GM21390 (cell line): ENCODE data around the gene TTC7B.
"Not testable (repeated sequence)": the region's sequence is repeated elsewhere in the genome, so short reads cannot be mapped to it uniquely, and the experiment has no call there.

ENCODE experiments used
- ATAC-seq: cut with Tn5 transposase; IDR thresholded peaks from one replicate; pipeline ENCODE4 v1.9.1; 2021; ENCODE audit not compliant: unreplicated experiment

The TTC7B gene

DNA sequence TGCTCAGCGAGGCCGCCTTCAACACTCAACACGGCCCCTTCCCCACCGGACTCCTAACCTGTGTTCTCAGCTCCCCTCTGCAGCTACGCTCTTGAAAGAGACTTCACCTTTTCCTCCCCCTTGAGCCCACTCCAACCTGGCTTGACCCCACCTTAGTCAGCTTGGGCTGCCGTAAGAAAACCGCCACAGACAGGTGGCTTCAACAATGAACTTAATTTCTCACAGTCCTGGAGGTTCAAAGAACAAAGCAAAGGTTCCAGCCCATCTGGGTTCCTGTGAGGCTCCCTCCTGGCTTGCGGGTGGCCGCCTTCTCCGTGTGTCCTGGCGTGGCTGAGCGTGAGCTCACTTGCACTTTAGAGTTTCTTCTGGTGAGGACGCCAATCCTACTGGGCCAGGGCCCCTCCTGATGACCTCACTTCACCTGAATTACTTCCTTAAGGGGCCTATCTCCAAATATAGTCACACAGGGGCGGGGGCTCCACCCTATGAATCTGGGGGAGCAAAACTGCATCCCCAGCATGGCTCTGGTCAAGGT lies 280.6 kb downstream of the TTC7B start:
- ATAC-seq, result no peak

DNA sequence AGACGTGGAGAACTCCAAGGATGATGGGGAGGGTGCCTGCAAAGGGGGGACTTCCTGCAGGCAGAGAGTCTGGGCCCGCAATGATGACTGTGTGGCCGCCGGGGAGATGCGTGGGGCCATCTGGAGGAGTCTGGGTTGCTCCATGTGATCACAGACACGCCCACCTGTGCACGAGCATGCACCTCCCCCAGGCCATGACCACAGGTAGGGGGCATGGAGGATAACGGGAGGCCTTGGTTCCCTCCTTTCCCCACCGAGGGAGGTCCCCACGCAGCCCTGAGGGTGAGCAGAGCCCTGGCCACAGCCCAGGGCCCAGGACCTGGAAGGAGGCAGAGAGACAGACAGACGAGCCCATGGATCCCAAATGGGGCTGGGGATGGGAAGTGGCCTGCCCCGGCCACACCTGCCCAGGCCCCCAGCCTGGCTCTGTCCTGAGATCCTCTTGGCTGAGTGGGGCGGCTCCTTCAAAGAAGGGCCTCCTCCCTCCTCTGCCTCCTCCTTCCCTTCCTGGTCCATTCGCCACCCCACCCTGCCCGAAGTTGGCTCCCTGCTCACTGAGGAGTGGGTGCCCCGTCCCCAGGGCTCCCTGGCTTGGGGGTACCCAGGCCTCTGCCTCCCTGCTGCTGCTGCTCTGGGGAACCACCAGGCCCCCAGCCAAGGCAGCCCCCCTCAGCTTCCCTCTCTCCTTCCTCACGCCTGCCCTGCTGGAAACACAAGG lies 281.2 kb downstream of the TTC7B start:
- ATAC-seq, result no peak

DNA sequence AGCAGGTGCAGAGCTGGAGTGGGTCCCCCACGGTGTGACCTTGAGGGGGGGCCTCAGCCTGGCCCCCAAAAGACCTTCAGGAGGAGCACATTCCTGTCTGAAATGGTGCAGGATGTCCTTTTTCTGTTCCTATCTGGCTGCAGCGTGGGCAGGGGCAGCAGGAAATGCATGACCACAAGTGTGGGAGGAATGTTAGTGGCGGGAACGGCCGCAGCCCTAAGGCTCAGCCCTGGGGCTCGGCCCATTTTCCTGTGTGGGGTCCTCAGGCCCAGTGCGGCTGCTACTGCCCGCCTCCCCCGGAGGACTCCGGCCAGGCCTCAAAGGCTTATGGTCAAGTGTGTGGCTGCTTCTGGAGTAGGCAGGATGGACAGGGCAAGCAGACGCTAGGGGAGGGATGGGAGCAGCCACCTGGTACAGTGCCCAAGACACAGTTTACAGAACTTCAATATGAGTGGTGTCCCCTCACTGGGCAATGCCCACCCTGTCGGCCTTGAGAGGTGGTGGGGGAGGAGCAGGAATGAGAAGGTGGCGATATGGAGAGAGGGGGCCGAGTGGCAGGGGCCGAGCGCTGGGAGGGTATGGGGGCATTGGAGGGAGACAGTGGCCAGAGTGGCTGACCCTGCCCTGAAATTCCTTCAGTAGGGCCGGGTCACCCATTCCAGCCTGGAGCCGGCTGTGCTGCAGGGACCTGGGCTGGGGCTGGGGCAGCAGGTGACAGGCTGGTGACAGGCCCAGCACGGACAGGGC lies 282.0 kb downstream of the TTC7B start:
- no peak for ATAC-seq

DNA sequence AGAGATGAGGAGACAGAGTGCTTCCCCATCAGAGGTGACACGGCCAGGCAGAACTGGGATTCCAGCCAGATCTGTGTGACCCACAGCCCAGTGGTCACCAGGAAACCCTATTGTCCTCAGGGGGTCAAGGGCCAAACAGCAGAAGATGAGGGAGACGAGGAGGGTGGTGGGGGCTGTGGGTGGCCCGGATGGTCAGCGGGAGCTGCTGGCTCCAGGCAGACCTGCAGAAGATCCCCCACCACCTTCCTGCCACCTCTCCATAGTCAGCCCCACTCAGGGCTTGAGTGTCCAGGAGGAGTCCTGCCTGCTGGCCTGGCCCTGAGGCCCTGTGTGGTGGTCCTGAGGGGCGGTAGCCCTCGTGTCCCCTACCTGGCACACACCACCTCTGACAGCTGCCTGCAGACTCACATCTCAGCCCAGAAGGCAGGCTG lies 282.6 kb downstream of the TTC7B start:
- ATAC-seq, result no peak

DNA sequence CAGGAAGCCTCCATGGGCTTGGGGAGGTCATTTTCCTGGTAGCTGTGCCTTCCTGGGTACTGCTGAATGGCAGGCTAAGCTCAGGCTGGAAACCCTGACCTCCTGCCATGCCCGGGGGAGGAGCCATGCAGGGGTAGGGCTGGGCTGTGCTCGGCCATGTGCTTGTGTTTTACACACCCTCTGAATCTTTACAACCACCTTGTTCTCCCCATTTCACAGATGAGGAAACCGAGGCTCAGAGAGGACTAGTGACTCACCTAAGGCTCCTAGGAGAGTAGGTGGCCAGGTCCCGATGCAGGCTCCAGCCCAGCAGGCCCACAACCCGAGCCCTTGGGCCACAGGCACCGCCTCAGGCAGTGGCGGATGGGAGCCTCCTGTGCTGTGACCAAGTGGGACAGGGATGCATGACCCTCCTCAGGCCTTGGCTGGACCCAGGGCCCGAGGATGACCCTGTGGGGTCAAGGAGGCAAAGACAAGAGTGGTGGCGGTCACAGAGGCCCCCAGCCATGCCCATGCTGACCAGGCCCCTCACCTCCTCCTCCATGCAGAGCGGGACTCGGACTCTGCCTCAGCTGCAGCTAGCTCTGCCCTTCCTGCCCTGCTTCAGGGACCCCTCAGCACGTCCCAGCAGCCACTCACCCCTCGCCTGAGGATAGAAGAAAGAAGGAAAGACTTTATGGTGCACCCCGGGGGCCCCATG lies 283.3 kb downstream of the TTC7B start:
- ATAC-seq, result no peak

DNA sequence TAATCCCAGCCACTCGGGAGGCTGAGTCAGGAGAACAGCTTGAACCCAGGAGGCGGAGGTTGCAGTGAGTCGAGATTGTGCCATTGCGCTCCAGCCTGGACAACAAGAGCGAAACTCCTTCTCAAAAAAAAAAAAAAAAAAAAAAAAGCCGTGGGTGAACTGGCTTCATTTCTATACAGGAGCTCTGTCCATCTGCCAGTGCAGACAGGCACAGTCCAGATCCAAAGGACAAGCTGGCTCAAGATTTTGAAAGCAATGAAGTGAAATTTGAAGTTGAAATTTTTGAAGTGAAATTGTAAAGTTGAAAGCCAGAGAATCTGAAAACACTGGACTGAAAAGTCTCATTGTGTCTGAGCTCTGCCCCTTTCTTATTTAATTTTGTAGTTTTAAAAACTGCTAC lies 284.7 kb downstream of the TTC7B start:
- no peak for ATAC-seq

DNA sequence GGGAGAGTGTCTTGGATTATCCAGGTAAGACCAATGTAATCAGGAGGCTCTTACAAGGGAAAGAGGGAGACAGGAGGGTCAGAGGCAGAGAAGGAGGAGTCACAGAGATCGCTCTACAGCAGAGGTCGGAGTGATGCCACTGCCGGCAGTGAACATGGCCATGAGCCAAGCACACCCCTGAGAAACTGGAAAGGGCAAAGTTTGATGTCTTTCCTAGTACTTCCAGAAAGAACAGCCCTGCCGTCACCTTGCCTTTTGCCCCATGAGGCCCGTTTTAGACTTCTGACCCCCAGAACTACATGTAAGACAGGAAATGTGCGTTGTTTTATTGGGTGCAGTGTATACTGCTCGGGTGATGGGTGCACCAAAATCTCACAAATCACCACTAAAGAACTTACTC lies 285.7 kb downstream of the TTC7B start:
- no peak for ATAC-seq

DNA sequence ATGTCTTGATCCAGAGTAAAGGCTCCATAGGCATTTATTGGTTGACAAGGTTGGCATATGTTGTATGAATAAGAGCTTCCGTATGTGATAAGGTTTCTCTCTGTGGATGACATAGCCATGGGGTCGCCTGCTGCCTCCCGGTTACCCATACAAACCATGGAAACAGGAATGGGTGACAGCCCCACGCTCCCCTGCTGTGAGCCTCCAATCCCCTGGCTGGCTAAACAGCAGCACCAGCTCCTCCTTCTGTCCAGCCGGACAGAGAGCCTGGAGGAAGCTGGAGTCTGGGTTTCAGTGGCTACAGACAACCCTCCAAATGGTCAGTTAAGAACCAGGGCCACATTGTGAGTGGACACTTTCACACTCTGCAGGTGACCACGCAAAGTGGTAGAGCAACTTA lies 288.3 kb downstream of the TTC7B start:
- ATAC-seq, result no peak

DNA sequence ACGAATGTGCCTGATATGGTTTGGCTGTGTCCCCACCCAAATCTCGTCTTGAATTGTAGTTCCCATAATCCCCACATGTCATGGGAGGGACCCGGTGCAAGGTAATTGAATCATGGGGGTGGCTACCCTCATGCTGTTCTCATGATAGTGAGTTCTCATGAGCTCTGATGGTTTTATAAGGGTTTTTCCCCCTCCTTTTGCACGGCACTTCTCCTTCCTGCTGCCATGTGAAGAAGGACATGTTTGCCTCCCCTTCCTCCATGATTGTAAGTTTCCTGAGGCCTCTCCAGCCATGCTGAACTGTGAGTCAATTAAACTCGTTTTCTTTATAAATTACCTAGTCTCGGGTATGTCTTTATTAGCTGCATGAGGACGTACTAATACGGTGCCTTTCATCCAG lies 289.7 kb downstream of the TTC7B start:
- not testable (repeated sequence) for ATAC-seq

DNA sequence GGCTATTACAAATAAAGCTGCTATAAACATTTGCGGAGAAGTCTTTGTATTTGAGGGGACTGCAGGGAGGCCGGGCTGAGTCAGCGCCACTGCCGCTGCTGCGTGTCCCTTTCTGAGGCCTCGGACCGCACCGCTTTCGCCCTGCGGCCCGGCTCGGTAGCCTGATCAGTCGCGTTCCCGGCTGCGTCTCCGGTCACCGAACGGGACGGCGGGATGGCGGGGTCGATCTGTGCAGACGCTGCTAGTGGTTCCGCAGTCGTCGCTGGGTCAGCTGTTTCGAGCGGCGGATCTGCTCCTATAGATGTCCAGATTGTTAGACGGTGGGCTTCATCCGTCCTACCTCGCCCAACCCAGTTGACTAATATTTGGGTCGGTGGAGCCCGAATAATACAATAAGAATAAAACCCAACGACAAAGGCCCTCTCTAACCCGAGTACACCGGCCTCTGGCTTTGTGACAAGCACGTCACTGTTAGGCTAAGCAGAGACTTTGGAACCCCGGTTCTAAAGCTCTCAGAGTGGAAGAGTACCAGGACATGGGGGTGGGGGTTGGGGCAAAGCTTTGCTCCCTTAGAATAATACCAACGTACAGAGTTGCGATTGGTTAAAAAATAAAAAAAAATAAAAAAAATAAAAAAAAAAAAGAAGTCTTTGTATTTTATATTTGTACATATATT lies 290.7 kb downstream of the TTC7B start:
- not testable (repeated sequence) for ATAC-seq

DNA sequence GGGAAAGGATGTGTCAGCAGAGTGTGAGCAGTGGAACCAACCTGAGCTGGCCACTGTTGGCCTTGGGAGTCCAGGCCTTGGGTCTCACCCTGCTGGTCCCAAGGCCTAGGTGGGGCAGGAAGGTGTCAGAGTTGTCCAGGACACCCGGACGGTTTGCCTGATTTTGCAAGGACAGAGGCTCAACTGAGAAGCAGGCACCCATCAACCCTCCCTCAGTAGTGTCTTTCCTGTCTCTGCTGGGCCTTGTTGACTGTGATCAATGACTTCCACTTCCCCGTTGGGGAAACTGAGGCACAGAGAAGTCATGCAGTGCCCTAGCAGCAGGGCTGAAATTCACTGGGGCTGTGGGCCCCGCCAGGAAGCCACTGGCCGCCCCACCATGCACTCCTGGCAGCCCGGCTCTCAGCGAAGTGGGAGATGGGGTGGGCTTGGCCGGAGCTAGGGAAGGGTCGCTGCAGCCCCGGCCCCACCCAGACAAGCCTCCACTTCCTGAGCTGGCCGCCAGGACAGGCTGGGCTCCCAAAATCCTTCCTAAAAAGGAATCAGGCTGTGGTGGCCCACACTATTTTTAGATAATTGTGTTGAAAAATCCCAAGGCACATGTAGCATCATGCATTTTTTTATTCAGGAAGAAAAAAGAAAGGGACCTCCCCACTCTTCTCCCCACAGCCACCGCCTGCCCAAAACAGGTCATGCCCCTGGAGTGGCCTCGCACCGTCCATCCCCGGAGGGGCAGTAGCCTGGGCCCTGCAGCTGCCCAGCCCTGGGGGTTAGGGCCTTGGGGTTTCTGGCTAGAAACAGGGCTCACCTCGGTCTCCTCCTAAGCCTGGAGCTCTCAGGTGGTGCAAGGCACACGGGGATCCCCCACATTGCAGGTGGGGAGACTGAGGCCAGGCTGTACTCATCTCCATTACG lies 292.0 kb downstream of the TTC7B start:
- ATAC-seq, result no peak

DNA sequence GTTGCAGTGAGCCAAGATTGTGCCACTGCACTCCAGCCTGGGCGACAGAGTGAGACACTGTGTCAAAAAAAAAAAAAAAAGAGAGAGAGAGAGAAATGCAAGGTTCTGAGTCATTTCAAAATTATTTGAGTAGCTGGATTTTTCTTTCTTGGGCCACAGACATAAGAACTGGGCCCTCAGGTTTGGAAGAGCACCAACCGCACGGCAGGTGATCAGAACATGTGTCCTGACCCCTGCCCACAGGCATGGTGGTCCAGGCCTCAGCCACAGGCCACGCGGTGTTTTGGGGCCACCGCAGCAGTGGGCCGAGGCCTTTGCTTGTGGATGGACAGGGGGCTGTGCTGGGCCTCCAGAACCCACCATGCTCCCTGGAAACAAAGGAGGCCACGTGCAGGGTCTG lies 292.7 kb downstream of the TTC7B start:
- no peak for ATAC-seq

DNA sequence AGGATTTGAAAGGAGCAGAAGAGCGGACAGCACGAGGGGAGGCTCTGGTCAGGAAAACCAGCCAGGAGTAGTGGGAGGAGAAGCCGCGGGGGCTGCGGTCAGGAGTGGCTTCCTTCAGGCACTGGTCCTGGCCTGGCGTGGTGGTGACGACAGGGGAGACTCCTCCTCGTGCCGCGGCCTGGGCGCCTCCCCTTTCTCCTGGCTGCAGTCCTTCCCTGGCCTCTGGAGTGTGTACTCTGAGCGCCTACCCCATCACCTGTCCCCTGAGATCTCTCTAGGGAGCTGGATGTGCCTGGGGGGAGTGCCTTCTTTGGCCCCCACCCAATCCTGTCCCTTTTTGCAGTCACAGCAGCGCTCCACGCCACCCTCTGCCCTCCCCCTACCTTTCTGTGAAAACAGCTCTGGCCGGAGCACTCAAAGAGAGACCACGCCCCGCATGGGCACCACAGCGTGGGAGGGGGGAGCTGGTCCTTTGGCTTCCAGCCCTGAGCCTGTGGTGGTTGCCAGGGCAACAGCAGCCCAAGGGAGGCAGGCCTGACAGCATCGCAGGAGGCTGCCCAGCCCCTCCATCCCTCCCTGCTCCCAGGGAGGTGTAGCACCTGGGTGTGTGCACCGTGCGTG lies 293.5 kb downstream of the TTC7B start:
- ATAC-seq, result no peak

DNA sequence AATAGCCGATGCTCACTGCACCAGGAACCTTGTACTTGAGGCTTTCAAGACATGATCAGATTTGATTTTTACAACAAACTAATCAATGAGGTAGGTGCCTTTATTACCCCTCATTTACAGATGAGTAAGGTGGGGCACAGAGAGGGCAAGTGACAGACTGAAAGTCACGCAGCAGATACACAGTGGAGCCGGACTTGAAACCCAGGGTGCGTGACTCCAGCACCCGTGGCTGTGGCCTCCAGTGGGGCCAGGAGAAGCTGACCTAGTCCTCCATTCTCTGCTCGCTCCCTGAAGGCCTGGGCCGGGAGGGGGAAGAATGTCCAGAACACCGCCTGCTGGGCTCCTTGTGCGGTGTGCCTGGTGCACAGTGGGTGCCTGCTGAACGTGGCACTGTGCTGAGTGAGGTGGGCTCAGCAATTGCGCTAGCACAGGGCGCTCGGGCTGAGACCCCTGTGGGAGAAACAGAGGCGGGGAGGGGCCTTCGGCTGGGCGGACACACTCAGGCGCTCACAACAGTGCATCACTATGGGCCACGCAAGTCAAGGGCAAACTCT lies 294.2 kb downstream of the TTC7B start:
- ATAC-seq, result no peak

DNA sequence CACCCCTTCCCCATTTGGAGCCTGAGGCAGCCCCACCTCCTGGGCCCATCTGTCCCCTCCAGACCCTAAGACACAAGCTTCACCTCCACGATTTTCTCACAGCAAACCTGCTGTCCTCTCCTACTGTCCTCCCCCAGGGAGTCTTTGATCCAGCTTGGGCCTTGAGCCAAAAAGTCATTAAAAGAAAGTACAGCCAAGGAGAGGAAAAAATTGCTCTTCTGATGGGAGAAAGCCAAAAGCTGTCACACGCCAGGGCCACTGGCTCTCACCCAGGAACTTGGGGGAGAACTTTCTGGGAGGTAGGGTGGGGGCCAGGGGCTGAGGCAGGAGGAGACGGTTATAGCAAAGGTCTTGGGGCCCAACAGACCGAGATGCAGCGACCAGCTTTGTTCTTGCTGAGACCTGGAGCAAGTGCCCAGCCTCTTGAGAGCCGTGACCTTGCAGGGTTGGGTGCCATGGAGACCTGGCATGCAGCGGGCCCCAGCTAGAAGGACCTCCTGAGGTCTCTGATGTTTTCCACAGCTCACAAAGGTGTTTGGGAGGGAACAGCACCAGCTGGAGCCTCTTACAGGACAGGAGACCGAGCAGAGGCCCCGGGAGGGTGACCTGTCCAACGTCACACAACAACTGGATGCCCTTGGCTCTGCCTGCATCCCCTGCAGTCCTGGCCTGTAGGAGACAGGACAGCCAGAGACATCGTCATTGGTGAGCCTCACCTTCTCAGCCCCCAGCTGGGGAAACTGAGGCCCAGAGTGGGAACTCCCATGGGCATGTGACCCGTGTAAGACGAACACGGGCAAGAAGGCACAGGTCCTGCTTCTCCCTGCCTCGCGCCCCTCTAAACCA lies 294.9 kb downstream of the TTC7B start:
- no peak for ATAC-seq

DNA sequence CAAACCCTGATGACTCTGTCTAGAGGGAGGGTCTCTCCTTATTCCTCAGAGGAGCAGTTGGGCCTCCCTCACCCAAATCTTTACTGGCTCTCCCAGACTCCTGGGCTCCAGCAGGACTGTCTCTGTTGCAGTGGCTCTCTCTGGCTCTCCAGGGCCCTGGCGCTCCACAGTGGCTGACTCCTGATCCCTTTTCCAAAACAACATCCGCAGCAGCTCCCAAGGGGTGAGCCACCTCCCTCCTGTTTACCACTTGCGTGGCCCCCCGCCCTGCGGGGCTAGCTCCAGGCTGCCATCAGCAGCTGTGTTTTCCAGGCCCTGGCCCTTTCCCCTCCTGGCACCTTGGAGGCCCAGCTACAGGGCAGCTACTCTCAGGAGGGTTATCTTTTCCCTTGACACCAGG lies 295.9 kb downstream of the TTC7B start:
- ATAC-seq, result no peak

DNA sequence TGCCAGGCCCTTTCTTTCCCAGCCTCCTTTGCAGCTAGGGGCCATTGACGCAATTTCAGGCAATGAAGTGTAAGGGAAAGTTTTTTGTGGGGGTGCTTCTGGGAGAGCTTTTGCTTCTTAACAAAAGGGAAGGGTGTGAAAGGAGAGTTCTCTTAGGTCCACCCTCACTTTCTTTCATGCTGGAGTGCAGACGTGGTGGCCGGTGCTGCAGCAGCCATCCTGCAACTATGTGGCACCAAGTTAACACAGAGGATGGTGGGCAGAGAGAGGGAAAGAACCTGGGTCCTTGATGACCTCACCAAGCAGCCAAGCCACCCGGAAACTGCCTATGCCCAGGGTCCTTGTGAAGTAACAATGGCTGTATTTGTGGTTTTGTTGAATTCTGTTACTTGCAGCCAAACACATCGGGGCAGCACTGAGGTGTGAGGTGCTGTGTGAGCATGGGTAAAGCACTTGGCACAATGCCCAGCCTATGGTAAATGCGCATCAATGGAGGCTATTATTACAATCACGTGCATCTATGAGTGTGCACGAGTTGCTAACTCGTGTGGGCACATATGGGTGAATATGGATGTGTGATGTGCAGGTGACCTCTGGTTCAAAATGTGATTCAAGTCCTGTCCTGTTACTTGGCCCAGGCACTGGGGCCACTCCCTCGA lies 296.8 kb downstream of the TTC7B start:
- ATAC-seq, result no peak

DNA sequence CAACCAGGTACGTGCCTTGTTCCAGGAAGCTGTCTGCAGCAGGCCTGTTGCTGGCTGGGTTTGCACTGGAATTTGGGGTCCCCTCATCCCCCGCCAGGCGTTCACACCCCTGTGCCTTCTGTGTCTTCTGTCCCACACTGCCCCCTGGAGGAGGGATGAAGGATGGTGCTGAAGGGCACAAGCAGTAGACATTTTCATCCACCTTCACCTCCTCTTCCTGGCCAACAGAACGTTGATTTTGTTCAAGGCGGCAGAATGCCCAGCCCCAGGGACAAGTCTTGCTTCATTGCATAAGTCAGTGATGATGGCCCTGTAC lies 297.3 kb downstream of the TTC7B start:
- no peak for ATAC-seq
